OCI-LY1 (cell line): ENCODE data around the gene OGFOD3.

Source experiments
- EZH2 ChIP-seq: fragments of 200-600 bp; sonication (generic), shearing (Covaris generic); IDR thresholded peaks from 2 replicates; pipeline ENCODE4 v1.8.0; 2017; ENCODE audit warnings: borderline replicate concordance, mixed run types, mild to moderate bottlenecking, antibody characterized with exemption, low read length, moderate library complexity, mixed read lengths
- TF ChIP-seq, protein P1 (sequence below): fragments of 200-600 bp; sonication (generic), shearing (Covaris generic); IDR thresholded peaks from 2 replicates; pipeline ENCODE4 v1.5.1; 2017; ENCODE audit warnings: mild to moderate bottlenecking, antibody characterized with exemption, low read length, moderate library complexity, mixed read lengths

GRCh38 chr17:82418001-82418986 lies at the start of gene OGFOD3, which contains the start of gene HEXD:
- TF ChIP-seq, protein P1, sequence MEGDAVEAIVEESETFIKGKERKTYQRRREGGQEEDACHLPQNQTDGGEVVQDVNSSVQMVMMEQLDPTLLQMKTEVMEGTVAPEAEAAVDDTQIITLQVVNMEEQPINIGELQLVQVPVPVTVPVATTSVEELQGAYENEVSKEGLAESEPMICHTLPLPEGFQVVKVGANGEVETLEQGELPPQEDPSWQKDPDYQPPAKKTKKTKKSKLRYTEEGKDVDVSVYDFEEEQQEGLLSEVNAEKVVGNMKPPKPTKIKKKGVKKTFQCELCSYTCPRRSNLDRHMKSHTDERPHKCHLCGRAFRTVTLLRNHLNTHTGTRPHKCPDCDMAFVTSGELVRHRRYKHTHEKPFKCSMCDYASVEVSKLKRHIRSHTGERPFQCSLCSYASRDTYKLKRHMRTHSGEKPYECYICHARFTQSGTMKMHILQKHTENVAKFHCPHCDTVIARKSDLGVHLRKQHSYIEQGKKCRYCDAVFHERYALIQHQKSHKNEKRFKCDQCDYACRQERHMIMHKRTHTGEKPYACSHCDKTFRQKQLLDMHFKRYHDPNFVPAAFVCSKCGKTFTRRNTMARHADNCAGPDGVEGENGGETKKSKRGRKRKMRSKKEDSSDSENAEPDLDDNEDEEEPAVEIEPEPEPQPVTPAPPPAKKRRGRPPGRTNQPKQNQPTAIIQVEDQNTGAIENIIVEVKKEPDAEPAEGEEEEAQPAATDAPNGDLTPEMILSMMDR = no peak
- TF ChIP-seq EZH2 = no peak
